HT-29 (cell line): ENCODE data around the gene MS4A5. TPM values are rescaled to one million over a fixed set of nuclear protein-coding genes. Genes with fewer than 3 reads are reported as not detected.

Experiments
- DNase-seq: peaks from one replicate; pipeline ENCODE4 v3.0.0-alpha.2; 2015; ENCODE audit warnings: low spot score
- total RNA-seq: library from RNA; depleted of rRNA; stranded (reverse); fragments of >200 nt; shearing (Covaris generic); gene quantifications from 2 replicates; pipeline ENCODE4 v1.2.3, GENCODE V29; 2014; rRNA removed

MS4A5 gene
- total RNA-seq, 1 experiment from 2014 or later: not detected

GRCh38 chr11:60482361-60482760 is 53.0 kb downstream of the MS4A5 start:
- DNase-seq: no peak

GRCh38 chr11:60485987-60486386 is 56.6 kb downstream of the MS4A5 start:
- DNase-seq: peak; percentile 89

GRCh38 chr11:60492488-60493009 is 63.2 kb downstream of the MS4A5 start, which contains the start of gene MS4A12:
TSS of gene MS4A12 (plus strand) at chr11:60492778. CDS start at chr11:60497319, 4,541 bp downstream.
- DNase-seq: no peak

GRCh38 chr11:60493454-60493853 is 64.1 kb downstream of the MS4A5 start:
- no peak for DNase-seq

Other genes starting within 250 kb of the MS4A5 start
- gene MS4A6A, start 246.5 kb upstream of the MS4A5 start, total RNA-seq: not detected in 2 replicates
- 0.43 TPM in 1 of 2 replicates, not detected in the other for gene MS4A4E, start 186.4 kb upstream of the MS4A5 start, total RNA-seq
- gene MS4A4A, start 148.9 kb upstream of the MS4A5 start, total RNA-seq: not detected in 2 replicates
- gene MS4A6E, start 102.3 kb upstream of the MS4A5 start, total RNA-seq: not detected in 2 replicates
- gene MS4A7, start 51.0 kb upstream of the MS4A5 start, total RNA-seq: not detected in 2 replicates
- not detected in 2 replicates for gene MS4A14, start 33.1 kb upstream of the MS4A5 start, total RNA-seq
- not detected in 2 replicates for gene MS4A1, start 26.3 kb downstream of the MS4A5 start, total RNA-seq
- not detected in 2 replicates for gene MS4A12, start 63.2 kb downstream of the MS4A5 start, total RNA-seq
- not detected in 2 replicates for gene MS4A13, start 85.8 kb downstream of the MS4A5 start, total RNA-seq